Activated CD4-positive, alpha-beta T cell treated with anti-CD3 and anti-CD28 coated beads, Interleukin-2, amount 10 ng/mL, durations not matched to agents 7 days and 5 days (primary cell): ENCODE measurements around the gene KIF3A. TPM values are rescaled to one million over a fixed set of nuclear protein-coding genes. Genes with fewer than 3 reads are reported as not detected.

ENCODE experiments used
- CTCF ChIA-PET: fragments of 350-600 bp; sonication (Branson Sonifier 250); formaldehyde crosslinking; loops from one replicate; lab custom pipeline; 2021; ENCODE audit warnings: antibody characterized with exemption; lab: Charles Lee
- POLR2A ChIA-PET: fragments of 350-600 bp; sonication (Branson Sonifier 250); formaldehyde crosslinking; loops from one replicate; lab custom pipeline; 2021; ENCODE audit warnings: antibody characterized with exemption; lab: Charles Lee
- DNase-seq: peaks from one replicate; pipeline ENCODE4 v3.0.0-alpha.2; 2020
- H3K27ac Mint-ChIP-seq: one replicate; pipeline ENCODE4 v1.8.0; 2021; ENCODE audit warnings: mild to moderate bottlenecking, moderate library complexity, mixed read lengths
- H3K27me3 Mint-ChIP-seq: one replicate; pipeline ENCODE4 v1.8.0; 2021; ENCODE audit warnings: mixed read lengths
- H3K36me3 Mint-ChIP-seq: one replicate; pipeline ENCODE4 v1.8.0; 2021; ENCODE audit warnings: low read depth, mixed read lengths
- H3K4me1 Mint-ChIP-seq: one replicate; pipeline ENCODE4 v1.8.0; 2021; ENCODE audit warnings: mixed read lengths
- H3K4me3 Mint-ChIP-seq: one replicate; pipeline ENCODE4 v1.8.0; 2021; ENCODE audit warnings: mild to moderate bottlenecking, moderate library complexity, mixed read lengths
- H3K9me3 Mint-ChIP-seq: one replicate; pipeline ENCODE4 v1.8.0; 2021; ENCODE audit warnings: mixed read lengths
- total RNA-seq, 2 experiments: library from RNA; stranded (reverse); gene quantifications; one replicate each; pipeline ENCODE4 v1.2.3, GENCODE V29; 2021

The KIF3A gene
- total RNA-seq, 2 experiments from 2014 or later, result 7.5 TPM

DNA sequence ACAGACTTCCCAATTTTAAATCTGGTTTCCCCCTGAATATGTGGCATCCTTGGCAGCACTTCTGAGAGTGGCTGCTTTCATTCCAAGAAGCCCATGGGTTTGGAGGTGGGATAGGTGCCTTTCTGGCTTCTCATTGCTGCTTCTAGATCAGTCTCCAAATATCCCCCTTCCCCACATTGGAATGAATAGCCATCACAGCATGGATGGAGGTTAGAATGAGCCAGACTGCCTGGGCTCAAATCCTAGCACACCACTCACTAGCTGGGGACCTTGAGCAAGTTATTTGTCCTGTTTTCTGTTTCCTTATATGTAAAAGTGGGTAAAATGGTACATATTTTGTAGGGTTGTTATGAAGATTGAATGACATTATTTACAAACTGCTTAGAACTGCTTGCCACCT is 93.2 kb downstream of the KIF3A start:
- Mint-ChIP-seq H3K4me3 (no peak overlapping the region), H3K27me3 (peaks cover 14% of the 10 kb centered on the region), H3K27ac (no peak overlapping the region), H3K9me3 (peaks cover 10% of the 10 kb centered on the region), H3K36me3 (peaks cover 64% of the 10 kb centered on the region), H3K4me1 (peaks cover 39% of the 10 kb centered on the region)
- ChIA-PET POLR2A (no interaction called here), CTCF (interaction anchor here (1.5 to 2.5 kb wide), 2 partner anchors 14 to 19 kb away, joined by 4 to 8 read pairs; no protein-coding TSS in a partner anchor)
- DNase-seq, result no peak

Other genes starting within 250 kb of the KIF3A start
- 100 to 1,000 TPM; 289 to 302 TPM for gene IRF1, start 246.8 kb downstream of the KIF3A start, total RNA-seq
- under 1 TPM; 0.25 to 0.33 TPM for gene IL5, start 194.0 kb downstream of the KIF3A start, total RNA-seq
- 10 to 100 TPM; 33.3 to 38.5 TPM for gene RAD50, start 180.6 kb downstream of the KIF3A start, total RNA-seq
- gene IL13, start 79.4 kb downstream of the KIF3A start, total RNA-seq, result 1 to 10 TPM; 2.5 to 2.8 TPM
- not detected for gene IL4, start 63.6 kb downstream of the KIF3A start, total RNA-seq
- 1 to 10 TPM; 5.5 to 6.2 TPM for gene CCNI2, start 9.9 kb upstream of the KIF3A start, total RNA-seq
- gene SEPTIN8, start 39.7 kb upstream of the KIF3A start, total RNA-seq, result 10 to 100 TPM; 20.5 to 21.6 TPM
- gene SOWAHA, start 75.8 kb upstream of the KIF3A start, total RNA-seq, result not detected
- gene SHROOM1, start 93.1 kb upstream of the KIF3A start, total RNA-seq, result under 1 TPM; 0.42 to 0.98 TPM
- gene GDF9, start 128.9 kb upstream of the KIF3A start, total RNA-seq, result under 1 TPM; 0.87 to 0.89 TPM
- gene UQCRQ, start 129.1 kb upstream of the KIF3A start, total RNA-seq, result 100 to 1,000 TPM; 304 to 328 TPM
- 1 to 10 TPM; 3.2 to 3.8 TPM for gene LEAP2, start 136.1 kb upstream of the KIF3A start, total RNA-seq
- gene AFF4, start 226.1 kb upstream of the KIF3A start, total RNA-seq, result 10 to 100 TPM; 33.9 to 40.0 TPM